Stimulated activated CD4-positive, alpha-beta T cell treated with anti-CD3 and anti-CD28 coated beads, Interleukin-15, amount 100 ng/mL, for 24 hours (primary cell): ENCODE results near the gene SATL1.
"Not testable (repeated sequence)": the region's sequence is repeated elsewhere in the genome, so short reads cannot be mapped to it uniquely, and the experiment has no call there.

Source experiments
- DNase-seq: peaks from one replicate; pipeline ENCODE4 v3.0.0-alpha.2; 2020

Gene SATL1, protein sequence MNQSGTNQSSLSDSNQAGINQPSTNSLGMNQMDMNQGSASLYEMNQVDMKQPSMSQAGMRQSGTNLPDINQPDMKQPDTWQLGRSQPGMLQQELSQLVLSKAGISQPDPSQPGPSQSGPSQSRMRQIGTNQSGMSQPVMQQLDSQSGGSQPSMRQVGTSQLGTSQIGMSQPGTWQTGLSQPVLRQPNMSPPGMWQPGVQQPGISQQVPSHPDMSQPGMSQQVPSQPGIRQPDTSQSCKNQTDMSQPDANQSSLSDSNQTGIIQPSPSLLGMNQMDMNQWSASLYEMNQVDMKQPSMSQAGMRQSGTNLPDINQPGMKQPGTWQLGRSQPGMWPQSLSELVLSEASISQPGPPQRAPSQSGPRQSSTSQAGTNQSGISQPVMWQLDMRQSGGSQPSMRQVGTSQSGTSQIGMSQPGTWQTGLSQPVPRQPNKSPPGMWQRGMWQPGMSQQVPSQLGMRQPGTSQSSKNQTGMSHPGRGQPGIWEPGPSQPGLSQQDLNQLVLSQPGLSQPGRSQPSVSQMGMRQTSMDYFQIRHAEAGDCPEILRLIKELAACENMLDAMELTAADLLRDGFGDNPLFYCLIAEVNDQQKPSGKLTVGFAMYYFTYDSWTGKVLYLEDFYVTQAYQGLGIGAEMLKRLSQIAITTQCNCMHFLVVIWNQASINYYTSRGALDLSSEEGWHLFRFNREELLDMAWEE

DNA sequence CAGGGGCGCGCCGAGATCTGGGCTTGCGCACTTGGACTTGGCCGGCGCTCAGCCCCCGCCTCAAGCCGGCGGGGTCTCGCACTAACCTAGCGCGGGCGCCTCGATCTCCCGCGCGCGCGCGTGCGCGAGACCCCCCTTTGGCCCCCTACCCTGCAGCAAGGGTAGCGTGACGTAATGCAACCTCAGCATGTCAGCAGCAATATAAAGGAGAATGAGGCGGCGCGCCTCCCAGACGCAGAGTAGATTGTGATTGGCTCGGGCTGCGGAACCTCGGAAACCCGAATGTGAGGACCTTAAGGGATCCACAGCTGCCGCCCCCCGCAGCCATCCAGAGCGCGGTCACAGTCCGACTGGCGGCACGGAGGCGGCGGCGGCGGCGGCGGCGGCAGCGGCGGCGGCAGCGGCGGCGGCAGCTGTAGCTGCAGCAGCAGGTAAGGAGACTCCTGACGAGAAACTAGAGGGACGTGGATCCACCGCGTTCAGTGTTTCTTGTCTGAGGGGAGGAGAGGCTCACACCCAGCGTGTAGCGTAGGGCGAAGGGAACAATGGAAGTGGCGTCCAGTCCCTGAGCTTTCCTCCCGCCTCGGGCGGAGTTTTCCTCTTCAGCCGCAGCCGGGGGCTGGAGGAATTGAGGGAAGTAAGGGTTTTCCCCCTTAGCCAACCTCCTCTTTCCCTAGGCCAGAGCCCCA lies at the start of gene SATL1, which contains the start of gene ZNF711:
Gene SATL1, minus strand, starts transcription at position 19 of the 689 bp plus-strand sequence. CDS start 134,811 bp downstream, outside the sequence.
Gene ZNF711, plus strand, starts transcription at position 231 of the 689 bp plus-strand sequence. CDS start 3,582 bp downstream, outside the sequence.
- peak; percentile 26 for DNase-seq

DNA sequence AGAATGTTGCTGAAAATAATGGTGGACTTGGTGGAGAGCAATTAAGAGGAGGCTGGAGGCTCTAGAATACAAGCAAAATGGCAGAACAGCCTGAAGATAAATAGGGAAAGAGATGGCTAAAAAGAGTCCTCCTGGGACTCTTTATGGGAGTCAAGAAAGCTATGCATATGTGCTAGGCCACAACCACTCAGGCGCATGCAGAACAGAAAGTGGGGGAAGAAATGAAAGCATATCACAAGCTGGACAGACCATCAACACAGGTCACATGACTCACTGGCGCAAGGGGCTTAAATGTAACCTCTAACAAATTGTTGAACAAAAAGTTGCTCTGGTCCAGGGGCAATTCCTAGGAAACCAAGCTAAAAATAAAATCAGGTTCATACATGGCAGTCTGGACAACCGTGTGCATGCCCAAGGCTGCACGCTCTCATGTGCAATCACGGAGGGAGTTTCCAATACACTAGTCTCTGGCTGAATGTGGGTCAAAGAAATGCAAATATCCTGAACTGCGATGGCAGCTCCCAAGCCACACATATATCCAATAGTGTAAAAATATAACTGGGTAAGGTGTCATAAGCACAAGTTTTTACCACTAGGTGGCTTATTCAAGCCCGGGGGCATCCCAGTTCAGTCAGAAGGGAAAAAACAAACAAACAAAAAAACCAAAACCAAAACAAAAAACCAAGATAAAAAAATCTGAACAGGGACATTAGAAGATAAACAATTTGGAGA lies 45.6 kb upstream of the SATL1 start:
- no peak for DNase-seq

DNA sequence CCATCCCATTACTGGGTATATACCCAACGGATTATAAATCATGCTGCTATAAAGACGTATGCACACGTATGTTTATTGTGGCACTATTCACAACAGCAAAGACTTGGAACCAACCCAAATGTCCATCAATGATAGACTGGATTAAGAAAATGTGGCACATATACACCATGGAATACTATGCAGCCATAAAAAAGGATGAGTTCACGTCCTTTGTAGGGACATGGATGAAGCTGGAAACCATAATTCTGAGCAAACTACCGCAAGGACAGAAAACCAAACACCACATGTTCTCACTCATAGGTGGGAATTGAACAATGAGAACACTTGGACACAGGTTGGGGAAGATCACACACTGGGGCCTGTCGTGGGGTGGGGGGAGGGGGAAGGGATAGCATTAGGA lies 41.7 kb upstream of the SATL1 start:
- not testable (repeated sequence) for DNase-seq

DNA sequence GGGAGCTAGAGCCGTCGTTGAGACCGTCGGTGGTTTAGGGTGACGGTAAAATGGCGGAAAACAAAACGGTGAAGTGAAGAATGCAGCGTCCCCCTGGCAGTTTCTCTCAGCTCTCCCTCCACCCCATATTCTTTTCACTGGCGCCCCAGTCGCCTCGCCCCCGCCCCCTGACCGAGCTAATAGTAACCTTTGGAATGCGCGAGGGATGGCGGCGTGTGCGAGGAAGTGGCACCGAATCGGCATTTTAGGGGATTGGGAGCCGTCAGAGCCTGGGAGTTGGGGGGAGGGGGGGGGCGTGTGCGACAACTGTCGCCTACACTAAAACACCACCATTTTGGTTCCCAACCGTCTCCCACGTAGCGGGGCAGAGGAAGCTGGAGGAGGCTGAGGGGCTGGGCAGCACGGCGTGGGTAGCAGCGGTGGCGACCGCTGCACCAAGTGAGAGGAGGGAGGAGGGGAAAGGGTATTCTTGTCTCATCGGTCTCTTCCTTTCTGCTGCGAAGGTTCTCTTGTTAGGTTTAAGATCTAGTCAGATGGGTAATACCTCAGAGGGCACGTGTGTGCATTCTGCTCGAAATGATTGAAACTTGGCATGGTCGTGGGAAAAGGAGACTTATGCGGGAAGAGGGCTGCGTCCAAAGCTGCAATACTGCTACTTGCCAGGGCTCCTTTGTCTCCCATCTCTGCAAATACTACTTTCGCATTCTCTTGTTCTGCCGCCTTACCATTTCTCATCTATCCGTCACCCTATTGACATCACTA lies 1.1 kb upstream of the SATL1 start:
- peak; percentile 2 for DNase-seq

DNA sequence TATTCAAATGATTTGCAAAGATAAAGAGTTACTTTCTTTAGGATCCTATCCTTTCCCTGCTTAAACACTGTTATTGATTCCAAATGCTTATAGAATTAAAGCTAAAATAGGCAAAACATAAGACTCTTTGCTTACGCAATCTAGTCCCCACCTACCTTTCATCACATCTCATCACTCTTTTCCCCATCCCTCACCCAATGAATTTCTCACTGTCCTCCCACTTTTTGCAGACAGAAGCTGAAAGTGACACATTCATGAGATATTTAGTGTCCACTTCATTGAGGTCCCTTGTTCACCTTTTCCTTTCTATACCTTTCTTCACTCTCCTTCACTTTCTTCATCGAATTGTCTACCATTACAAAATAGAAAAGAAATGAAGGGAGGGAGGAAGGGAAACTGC lies 424 bp downstream of the SATL1 start:
- no peak for DNase-seq

DNA sequence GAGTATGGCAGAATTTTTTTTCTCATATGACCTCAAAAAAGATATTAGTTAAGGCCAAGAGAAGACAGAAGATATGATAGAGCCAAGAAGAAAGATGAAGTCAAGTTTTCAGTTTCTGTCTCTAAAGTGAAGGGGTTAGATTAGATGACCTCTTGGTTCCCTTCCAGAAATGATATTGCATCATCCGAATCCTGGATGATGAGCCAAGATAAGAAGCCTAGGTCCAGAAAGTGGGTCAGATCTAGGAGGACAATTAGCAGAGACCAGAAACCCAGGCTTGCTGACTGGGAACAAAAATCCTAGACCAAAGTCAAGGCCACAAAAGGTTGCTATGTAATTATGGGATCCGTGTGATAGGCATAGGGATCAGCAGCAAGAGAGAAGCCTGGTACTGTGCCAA lies 20.2 kb downstream of the SATL1 start:
- no peak for DNase-seq

DNA sequence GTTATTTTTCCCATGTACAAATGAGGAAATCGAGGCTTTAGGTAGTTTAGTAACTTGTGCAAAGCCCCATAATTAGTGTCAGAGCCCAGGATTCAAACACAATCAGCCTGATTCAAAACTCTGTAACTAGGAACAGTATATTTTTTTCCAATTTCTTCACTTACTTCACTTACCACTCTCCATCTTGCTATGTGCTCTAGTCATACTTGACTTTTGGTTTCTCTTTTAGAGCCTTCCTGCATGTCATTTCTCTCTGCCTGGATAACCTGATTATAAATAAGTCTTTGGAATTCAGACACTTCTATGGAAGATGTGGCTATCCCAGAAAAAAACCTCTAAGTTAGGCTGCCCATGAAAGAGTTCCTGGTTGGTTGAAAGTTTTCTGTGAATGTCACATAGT lies 22.2 kb downstream of the SATL1 start:
- DNase-seq = no peak

DNA sequence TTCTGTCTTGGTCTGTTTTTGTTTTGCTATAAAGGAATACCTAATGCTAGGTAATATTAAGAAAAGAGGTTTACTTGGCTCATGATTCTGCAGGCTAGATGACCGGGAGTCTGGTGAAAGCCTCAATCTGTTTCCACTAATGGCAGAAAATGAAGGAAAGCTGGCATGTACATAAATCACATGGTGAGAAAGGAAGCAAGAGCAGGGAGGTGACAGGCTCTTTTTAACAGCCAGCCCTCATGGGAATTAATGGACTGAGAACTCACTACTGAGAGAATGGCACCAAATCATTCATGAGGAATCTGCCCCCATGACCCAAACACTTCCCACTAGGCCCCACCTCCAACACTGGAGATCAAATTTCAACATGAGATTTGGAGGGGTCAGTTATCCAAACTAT lies 27.6 kb downstream of the SATL1 start:
- DNase-seq = no peak

DNA sequence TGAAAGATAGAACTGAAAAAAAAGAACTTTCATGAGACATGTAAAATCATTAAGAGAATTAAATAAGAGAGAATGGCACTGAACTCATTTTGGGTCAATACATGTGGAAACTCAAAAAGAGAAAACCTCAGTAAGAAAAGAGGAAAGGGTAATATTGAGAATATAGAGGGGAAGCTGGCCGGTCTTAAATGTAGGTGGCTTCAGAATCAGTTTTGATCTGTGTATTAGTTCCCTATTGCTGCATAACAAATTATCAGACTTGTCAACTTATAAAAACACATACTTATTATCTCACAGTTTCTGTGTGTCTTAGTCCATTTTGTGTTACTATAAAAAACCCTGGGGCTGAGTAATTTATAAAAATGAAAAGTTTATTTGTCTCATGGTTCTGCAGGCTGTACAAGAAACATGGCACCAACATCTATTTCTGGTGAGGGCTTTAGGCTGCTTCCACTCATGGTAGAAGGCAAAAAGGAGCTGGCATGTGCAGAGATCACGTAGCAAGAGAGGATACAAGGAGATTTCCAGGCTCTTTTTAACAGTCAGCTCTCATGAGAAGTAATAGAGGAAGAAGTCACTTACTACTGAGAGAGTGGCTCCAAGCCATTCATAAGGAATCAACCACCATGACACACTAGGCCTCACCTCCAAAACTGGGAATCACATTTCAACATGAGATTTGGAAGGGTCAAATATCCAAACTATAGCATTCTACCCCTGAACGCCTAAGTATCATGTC lies 29.6 kb downstream of the SATL1 start:
- no peak for DNase-seq

DNA sequence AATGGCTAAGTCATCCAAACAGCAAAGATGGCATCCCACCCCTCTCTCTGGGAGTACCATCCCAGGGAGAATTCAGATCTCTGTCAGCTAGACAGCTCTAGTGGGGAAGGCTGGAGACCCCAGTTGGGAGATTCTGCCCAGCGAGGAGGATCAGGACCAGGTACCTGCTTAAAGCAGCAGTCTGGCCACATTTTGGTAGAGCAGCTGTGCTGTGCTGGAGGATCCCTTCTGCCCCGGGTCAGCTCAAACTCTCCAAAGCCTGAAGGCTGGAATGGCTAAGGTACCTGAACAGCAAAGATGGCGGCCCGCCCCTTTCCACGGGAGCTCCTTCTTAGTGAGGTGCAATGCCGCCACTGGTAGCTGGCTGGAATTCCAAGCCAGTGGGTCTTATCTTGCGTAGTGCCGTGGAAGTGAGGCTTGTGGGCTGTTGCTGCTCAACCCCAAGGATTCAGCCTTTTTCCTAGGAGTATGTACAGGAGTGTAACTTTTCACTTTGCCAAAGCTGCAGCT lies 40.1 kb downstream of the SATL1 start:
- DNase-seq = no peak

DNA sequence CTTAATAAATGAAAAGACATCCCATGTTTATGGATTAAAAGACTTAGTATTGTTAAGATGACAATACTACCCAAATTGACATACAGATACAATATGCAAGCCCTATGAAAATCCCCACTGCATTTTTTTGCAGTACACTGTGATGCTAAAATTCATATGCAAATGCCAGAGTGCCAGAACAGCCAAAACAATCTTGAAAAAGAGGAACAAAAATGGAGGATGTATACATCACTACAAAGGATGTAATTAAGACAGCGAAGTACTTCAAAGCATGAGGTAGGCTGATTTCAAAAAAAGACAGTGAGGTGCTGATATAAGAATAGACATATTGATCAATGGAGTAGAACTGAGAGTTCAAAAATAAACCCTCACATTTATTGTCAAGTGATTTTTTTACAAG lies 47.3 kb downstream of the SATL1 start:
- DNase-seq = no peak

DNA sequence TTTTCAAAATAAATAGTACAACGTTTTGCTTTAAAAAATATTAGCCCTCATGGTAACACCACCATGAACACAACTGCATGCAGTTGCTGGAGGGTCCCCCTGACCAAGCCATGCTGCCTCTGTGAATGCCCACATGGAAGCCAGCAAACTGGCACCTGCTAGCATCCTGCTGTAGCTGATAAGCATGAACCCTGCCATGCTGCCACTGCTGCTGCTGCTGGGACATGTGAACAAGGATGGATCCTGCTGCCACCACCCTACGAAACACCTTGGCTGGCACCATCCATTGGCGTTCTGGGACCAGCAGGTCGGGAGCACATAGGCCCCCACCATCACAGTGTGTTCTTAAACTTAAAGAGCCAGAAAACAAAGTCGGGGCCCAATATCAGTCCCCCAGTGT lies 83.9 kb downstream of the SATL1 start:
- no peak for DNase-seq

DNA sequence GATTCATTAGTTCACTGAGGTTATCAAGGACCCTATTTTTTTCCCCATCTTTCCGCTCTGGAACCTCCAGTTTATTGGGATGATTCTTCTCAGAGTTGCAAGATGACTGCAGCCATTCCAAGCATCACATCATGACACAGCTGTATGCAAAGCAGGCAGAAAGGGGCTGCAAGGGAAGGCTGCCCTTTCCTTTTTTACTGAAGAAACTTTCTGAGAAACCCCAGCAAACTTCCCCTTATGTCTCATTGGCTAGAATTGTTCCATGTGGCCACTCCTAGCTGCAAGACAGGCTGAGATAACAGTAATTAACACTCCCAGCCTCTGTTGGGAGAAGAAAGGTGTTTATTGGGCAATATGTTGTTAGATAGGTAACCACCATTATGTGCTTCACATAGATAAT lies 102.6 kb downstream of the SATL1 start:
- no peak for DNase-seq

DNA sequence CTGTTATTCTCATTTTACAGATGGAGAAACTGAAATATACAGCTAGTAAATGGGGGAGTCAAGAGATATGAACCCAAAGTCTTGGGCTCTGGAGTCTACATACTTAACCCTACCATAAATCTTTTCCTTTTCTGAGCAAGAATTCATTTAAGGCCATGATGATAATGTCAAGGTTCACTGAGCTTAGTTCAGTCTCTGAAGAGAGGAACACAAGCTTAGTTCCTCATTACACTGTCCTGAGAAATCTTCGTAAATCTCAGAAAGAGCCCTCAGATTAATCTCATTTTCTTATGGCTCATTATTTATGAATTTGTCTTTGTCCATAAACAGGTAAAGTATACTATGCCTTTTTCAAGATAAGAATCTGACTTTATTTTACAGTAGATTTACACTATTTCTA lies 104.2 kb downstream of the SATL1 start:
- no peak for DNase-seq

DNA sequence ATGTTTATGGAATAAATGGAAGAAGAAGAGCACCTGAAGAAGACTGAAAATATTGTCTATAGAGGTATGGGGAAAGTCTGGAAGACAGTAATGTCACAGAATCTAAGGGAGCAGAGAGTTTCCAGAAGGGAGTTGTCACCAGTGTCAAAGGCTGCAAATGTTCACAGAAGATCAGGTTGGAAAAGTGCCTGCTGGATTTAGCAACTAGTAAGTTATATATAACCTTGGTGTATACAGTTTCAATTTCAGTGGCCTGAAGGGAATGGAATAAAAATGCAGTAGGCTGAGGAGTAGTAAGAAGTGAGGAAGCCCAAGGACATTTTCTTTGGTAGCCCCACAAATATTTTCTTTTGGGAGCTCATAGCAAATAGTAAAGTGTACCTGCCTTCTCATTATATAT lies 107.2 kb downstream of the SATL1 start:
- DNase-seq = no peak

DNA sequence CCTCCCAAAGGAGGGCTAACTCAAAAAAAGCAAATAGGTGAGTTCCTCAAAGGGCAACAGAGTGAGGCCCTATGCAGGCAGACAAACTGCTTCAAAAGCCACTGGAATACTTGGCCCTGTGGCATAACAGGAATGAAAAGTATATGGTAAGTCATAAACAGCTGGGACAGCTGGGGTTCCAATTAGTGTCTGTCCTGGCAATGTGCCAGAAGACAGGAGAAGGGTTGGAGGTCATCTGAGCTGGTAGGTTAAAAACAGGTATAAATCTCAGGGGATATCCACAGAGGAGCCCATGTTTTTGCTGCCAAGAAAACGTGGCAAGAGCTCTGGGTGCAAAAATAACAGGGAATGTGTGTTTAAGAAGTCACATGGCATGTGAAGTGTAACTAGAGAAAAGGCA lies 128.3 kb downstream of the SATL1 start:
- DNase-seq = no peak

DNA sequence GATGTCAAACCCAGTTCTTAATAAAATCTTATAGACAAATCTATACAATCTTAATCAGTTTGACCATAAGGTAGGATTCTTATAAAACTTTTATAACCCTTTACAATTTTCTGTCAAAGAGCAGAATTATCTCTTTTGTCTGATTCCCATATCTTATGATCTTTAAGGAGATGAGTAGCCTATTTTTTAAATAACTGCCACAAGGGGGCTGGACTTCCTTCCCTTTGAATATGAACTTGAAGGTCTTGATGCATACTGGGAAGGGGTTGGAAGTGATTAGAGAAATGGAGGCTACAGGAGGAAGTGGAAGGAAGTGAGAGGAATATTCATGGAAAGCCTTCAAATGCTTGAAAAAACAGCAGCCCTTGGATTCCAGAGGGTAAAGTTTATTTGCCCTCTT lies 128.8 kb downstream of the SATL1 start:
- DNase-seq = no peak

DNA sequence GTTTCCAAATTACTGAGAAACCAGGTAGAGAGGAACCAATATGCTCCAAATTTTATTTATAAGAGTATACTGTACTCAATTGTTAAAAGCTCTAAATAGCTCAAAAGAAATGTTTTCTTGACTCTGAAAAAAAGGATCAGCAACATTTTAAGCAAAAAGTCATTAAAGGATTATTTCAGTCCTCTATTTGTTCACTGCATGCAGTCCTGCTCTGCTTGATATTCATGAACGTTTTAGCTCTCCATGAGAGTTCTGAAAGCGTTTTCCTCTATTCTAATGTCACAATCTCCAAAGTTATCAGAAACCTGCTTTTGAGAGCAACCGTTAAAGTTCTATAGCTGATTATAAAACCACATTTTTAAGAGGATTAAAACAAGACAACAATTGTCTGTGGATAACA lies 129.4 kb downstream of the SATL1 start:
- DNase-seq = no peak

DNA sequence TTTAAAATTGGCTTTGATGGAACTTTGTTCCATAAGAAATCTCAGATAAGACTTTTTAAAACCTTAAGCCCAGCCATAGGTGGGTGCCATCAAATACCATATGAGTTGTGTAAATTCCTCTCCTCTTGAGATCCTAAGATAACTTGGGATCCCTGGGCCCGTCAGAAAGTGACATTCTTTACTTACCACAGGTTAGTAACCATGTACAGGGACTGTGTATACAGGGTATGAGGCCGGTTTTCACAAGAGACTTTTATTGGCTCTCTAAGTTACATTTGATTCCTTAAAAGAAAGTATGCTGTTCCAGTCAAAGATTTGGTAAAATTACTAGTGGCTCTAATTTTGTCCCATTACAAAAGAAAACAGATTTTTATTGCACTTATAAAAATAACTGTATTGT lies 129.8 kb downstream of the SATL1 start:
- DNase-seq = no peak

DNA sequence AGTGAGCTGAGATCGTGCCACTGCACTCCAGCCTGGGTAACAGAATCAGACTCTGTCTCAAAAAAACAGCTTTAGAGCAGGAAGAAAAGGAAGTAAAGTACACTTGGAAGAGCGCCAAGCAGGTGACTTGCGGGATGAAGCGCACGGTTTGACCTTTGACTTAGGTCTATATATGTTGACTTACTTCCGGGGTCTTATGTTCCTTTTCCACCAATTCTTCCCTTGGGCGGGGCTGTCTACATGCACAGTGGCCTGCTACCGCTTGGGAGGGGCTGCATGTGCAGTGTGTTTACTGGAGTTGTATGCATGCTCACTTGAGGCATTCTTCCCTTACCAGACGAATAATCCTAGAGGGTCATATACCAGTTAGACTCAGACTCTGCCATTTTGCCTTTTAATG lies 131.3 kb downstream of the SATL1 start:
- no peak for DNase-seq

DNA sequence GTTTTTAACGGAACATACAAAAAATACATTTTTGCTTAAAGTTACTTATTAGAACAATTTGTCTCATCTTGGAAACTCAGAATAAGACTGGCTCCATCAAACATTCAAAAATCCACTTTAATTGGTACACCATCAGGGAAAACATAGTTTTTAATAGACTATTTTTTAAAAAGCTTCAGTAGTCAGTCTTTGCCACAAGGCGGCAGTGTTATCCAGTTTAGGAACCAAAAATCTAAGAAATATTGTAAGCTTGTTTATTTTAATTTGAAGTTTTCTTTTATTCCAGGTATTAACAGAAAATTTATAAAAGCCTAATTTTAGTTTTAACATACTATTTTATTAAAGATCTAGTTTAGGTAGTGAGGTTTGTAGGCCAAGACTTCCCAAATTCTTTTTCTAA lies 132.2 kb downstream of the SATL1 start:
- DNase-seq = no peak
